HG03575 (cell line): ENCODE results near the gene GRIN1.

Source experiments
- ATAC-seq: cut with Tn5 transposase; IDR thresholded peaks from one replicate; pipeline ENCODE4 v1.9.1; 2021; ENCODE audit not compliant: unreplicated experiment, insufficient number of reproducible peaks, low FRiP score; ENCODE audit errors: extremely low read depth

Gene GRIN1

GRCh38 chr9:137218212-137218753, 79.3 kb downstream of the GRIN1 start:
- ATAC-seq, result no peak
